DMS79 (cell line): ENCODE measurements around the gene CYSTM1.
A peak's percentile ranks its signal among the peaks of the same experiment; 100 is the strongest.

Source experiments
- DNase-seq: peaks from one replicate; lab custom pipeline; 2025; lab: John Stamatoyannopoulos, UW

The CYSTM1 gene

GRCh38 chr5:140208065-140208464, 33.1 kb downstream of the CYSTM1 start:
- DNase-seq = no peak

GRCh38 chr5:140213370-140213983, 38.5 kb downstream of the CYSTM1 start:
- no peak for DNase-seq

- DNase-seq = peak; percentile 13
Observed at GRCh38 chr5:140214831-140215230, 39.8 kb downstream of the CYSTM1 start.

- DNase-seq = no peak
Observed at GRCh38 chr5:140215276-140215675, 40.3 kb downstream of the CYSTM1 start.

- DNase-seq = no peak
Observed at GRCh38 chr5:140216478-140217074, 41.6 kb downstream of the CYSTM1 start.

GRCh38 chr5:140217299-140218026, 42.5 kb downstream of the CYSTM1 start:
- no peak for DNase-seq

GRCh38 chr5:140219068-140219991, 44.3 kb downstream of the CYSTM1 start:
- DNase-seq = no peak

- DNase-seq = no peak
Observed at GRCh38 chr5:140220032-140220697, 45.2 kb downstream of the CYSTM1 start.

GRCh38 chr5:140220698-140221064, 45.7 kb downstream of the CYSTM1 start:
- DNase-seq = no peak

GRCh38 chr5:140221697-140222223, 46.8 kb downstream of the CYSTM1 start:
- DNase-seq = no peak

GRCh38 chr5:140222416-140222815, 47.4 kb downstream of the CYSTM1 start:
- no peak for DNase-seq

GRCh38 chr5:140223567-140223966, 48.6 kb downstream of the CYSTM1 start:
- DNase-seq = no peak

- DNase-seq = no peak
Observed at GRCh38 chr5:140224658-140225057, 49.7 kb downstream of the CYSTM1 start.

GRCh38 chr5:140225396-140225795, 50.4 kb downstream of the CYSTM1 start:
- no peak for DNase-seq

GRCh38 chr5:140227046-140227445, 52.1 kb downstream of the CYSTM1 start:
- no peak for DNase-seq

GRCh38 chr5:140228364-140228837, 53.4 kb downstream of the CYSTM1 start:
- no peak for DNase-seq

- DNase-seq = no peak
Observed at GRCh38 chr5:140230373-140230772, 55.4 kb downstream of the CYSTM1 start.

GRCh38 chr5:140232731-140233130, 57.7 kb downstream of the CYSTM1 start:
- no peak for DNase-seq

GRCh38 chr5:140234377-140234989, 59.5 kb downstream of the CYSTM1 start:
- DNase-seq = no peak

GRCh38 chr5:140235791-140236551, 61.0 kb downstream of the CYSTM1 start:
- no peak for DNase-seq
